ENCODE results near the gene UBTD2.

- TF ChIP-seq CTCF (IDR thresholded peaks at IDR 0.05 in 4 of 5, conservative IDR thresholded peaks at IDR 0.05 in 1 of 5) (no peak), POLR2A (IDR thresholded peaks at IDR 0.05) (no peak)
These were observed 123.1 kb downstream of the UBTD2 start for GRCh38 chr5:172160506-172160905.

Measured in gastrocnemius medialis (tissue), 4 donors.